Inflammatory macrophage treated with lipopolysaccharide for 4 hours (primary cell): ENCODE data around the gene RNF186.
"Not testable (repeated sequence)": the region's sequence is repeated elsewhere in the genome, so short reads cannot be mapped to it uniquely, and the experiment has no call there.

Source experiments
- DNase-seq: peaks from one replicate; pipeline ENCODE4 v3.0.0-alpha.2; 2020

The RNF186 gene, protein sequence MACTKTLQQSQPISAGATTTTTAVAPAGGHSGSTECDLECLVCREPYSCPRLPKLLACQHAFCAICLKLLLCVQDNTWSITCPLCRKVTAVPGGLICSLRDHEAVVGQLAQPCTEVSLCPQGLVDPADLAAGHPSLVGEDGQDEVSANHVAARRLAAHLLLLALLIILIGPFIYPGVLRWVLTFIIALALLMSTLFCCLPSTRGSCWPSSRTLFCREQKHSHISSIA

DNA sequence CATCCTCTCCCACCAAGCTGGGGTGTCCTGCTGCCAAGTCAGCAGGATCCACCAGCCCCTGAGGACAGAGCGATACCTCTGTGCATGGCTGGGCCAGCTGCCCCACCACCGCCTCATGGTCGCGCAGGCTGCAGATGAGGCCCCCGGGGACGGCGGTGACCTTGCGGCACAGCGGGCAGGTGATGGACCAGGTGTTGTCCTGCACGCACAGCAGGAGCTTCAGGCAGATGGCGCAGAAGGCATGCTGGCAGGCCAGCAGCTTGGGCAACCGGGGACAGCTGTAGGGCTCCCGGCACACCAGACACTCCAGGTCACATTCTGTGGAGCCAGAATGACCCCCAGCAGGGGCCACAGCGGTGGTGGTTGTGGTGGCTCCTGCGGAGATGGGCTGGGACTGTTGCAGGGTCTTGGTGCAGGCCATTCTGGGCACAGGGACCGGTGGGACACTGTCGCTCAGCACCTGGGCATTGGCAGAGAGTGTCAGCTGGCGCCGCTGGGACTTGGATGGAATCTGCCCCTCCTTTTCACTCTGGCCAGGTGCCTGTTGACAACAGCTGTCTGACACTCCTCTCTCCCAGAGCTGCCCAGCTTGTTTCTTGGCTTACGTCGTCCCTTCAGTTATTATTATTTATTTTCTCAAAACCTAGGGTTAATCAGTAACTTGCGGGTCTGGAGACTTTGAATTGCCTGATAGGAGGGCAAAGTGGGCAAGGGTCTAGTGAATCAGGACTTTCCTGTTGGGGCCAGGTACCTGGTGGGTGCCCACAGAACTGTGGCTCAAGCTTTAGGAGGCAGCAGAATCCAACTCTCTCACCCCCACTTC lies at the start of gene RNF186:
Gene RNF186, minus strand, starts transcription at position 603 of the 823 bp plus-strand sequence. Its CDS starts 182 bp downstream, at position 421.
- no peak for DNase-seq

DNA sequence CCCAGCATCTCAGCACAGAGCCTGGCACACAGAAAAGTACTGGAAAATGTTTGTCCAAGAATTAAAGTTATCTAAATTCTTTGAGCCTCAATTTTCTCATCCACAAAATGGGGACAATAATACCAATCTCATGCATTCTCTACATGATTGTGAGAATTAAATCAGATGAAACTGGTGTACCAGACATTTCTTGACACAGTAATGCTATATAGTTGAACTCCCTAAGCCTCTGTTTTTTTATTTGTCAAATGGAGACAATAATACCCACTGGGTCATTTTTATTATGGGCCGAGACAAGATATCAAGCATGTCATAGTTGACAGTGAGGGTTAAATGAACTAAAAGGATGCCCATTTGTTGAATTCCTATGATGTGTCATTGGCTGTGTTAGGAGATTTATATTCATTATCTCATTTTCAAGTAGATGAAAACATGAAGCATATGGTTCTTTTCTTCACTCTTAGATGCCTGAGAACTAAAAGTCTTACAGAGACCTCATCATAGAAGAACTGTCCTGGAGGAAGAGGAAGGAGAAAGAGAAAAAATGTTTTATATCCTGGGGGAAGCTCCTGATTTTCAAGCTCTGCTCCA lies 49.6 kb upstream of the RNF186 start:
- no peak for DNase-seq

DNA sequence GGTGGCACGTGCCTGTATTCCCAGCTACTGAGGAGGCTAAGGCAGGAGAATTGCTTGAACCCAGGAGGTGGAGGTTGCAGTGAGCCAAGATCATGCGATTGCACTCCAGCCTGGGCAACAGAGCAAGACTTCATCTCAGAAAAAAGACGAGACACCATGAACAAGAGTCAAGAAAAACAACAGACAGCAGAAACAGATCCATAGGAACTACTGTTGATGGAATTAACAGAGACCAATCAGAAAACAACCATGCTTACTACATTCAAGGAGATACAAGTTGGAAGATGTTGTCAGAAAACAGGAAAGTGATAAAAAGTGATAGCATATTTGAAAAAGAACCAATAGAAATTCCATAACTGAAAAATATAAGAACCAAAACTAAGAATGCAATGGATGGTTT lies 47.9 kb upstream of the RNF186 start:
- DNase-seq, result no peak

DNA sequence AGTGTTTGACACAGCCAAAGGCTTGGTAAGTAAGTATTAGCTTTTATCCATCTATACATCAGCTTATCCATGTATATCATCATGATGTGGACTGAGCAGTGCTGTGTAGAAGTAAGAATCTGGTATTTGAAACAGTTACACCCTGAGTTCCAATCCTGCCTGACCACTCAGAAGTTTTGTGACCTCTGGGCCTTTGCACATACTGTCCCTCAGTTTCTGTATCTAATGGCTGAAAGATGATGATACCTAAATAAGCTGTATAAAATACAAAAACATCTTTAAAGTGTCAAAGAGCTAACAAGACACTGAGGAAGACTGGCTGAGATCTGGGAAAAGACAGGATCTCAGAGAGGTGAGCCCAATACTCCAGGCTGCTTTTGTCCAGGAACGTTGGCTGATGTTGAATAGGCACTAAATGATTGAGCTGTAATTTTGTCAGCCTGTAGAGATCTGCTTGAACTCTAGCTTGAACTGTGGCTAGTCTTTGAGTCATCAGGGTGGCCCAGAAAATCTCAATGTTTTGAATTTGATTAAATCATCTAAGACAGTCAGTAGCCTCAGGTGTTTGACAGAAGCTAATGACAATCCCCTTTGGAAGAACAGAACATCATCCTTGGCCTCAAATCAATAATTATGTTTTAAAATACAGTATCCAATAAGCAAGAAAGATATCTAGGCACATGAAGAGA lies 46.9 kb upstream of the RNF186 start:
- DNase-seq, result no peak

DNA sequence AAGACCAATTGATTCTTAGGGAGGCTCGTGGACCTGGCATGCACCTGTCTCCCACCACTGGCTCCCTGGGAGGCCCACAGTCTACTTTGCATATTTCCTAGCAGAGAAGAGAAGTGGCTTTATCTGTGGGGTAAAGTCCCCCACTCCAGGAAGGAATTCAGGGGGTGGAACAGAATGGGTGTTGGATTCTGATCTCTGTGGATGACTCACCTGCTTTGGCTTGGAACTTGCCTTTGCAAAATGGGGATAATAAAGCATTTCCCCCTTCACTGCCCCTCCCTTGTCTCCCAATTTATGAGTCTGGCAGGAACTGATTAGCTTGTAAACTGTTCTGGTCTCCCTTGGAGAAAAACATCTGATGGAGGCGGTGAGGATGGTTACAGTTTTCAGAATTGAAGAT lies 46.0 kb upstream of the RNF186 start:
- DNase-seq, result no peak

DNA sequence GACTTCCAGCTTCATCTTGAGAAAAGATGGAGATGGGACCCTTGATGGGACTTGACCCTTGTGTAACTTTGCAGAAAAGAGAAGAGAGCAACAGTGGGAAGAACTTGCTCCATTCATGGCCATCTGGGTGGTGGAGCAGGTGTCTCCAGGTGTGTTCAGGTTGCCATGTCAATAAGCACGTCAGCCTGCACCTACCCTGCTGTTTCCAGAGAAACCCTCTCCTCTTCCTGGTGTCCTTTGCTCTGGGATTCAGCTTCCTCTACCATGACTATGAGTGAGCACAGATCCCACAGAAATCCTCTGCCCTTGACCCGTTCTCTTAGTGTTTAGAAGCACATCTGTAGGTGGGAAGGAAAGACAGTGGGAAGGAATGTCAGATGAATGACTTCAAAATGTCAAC lies 45.3 kb upstream of the RNF186 start:
- DNase-seq, result no peak

DNA sequence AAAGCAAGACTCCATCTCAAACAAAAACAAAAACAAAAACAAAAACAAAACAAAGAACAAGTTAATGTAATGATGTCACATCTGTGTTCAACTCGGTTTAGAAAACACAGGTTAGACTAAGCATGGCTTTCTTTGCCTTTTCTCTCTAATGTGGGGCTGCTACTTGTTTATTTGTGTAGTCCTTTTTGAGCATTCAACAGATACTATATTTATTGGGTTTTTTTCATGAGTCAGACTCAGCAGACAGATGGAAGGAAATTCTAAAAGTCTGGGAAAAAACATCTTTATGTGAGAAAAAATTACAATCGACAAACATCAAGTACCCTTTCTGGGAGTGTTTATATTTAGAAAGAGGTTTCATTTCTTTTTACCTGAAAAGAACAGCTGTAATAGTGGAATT lies 44.8 kb upstream of the RNF186 start:
- no peak for DNase-seq

DNA sequence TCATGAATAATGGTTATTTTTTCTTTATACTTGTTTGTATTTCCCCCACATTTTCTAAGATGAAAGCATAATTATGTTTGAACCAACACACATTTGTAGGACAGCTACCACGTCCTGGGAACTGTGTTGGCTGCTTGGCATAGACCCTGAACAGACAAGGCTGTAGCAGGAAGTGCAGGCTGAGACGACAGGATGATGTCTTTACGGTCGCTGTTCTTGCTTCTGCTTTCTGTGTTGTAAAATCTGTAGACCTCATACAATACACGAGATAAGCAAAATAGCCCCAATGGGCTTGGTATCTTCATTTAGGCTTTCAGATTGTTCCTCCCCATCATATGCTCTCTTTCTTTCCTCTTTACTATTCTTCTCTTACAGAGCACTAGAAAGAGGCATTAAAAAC lies 43.8 kb upstream of the RNF186 start:
- DNase-seq, result peak; percentile 6

DNA sequence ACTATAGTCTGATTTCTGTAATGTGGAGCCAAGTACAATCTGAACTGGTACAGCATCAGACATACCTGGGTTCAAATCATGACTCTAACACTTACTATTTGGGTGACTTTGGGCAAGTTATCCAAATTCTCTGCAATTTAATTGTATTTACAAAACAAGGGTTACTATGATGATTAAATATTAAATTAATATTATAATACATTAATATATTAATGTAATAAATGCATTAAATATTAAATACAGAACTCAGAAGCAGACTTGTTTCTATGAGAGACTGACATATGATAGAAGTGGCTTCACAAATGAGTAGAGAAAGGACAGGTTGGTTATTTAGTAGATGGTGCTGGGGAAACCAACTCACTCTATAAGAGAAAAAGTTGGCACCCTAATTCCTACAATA lies 39.8 kb upstream of the RNF186 start:
- no peak for DNase-seq

DNA sequence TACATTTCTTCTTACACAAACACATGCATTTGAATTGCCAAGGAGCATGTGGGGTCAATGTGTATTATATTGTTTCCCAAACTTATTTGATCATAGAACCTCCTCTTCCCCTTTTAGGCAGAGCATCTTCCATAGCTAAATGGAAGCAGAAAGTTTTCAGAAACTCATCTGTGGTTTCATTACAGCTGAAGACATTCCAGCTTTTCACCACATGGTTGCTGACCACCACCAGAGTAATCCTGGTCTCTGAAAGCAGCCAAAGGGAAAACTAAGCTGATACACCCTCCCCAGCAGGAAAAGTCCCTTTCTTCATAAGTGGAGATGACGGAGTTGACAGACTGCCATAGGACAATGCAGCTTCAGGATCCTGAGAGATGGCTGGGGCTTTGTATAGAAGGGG lies 37.0 kb upstream of the RNF186 start:
- DNase-seq, result no peak

DNA sequence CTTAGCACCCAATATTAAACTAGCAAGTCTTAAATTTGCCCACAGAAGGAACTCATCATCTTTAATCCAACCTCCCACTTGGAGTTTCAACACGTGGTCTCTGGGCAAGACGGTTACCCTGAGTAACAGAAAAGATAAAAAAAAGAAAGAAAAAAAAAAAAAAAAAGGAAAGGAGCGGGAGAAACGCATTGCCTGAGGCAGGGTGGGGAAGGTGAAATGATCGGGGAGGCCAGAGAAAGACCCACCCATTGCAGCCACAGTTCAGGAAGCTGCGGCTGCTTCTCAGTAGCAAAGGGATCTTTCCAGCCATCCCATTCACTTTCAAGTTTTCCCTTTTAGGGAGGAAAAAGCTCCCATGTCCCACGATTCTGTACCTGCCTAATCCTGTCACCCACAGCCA lies 35.1 kb upstream of the RNF186 start:
- no peak for DNase-seq

DNA sequence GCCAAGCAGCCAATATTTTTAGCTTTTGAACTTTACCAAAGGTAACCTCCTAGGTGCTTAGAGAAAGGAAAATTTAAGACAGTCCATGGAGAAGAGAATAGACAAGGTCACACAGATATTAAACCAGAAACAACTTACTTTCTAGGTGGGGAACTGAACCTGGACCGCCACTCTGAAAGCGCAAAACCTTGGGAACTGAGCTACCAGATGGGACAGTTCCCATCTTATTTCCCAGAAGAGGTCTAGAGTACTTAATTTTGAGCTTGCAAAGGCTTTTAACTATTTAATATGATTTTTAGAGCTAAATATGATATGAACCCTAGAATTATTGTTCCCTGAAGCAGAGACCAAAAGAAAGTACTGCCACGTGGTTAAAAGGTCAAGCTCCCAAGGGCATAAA lies 34.2 kb upstream of the RNF186 start:
- DNase-seq, result not testable (repeated sequence)

DNA sequence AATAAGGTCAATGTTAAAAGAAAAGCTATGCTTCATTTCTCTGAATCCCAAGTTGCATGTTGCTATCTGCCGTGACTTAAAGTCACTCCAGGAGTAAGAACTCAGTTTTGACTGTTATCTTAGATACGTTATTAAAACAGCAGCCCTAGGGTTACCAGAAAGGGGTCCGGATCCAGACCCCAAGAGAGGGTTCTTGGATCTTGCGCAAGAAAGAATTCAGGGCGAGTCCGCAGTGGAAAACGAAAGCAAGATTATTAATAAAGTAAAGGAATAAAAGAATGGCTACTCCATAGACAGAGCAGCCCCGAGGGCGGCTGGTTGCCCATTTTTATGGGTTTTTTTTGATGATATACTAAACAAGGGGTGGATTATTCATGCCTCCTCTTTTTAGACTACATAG lies 32.3 kb upstream of the RNF186 start:
- not testable (repeated sequence) for DNase-seq

DNA sequence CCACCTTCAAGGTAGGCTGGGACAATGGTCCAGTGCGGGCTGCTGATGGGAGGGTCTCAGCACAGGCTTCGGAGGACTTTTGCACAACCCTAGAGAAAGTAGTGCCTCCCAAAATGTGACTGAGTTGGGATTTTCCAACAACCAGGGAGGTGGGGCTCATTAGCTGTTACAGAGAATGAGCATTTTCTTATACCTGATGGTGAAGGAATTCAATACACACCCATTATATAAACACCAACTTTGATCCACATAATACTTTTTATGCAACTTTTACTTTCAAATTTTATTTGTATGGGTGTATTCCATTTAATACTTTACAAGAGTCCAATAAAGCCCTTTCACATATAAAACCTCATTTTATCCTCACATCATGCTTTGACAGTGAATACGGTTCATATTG lies 31.3 kb upstream of the RNF186 start:
- no peak for DNase-seq

DNA sequence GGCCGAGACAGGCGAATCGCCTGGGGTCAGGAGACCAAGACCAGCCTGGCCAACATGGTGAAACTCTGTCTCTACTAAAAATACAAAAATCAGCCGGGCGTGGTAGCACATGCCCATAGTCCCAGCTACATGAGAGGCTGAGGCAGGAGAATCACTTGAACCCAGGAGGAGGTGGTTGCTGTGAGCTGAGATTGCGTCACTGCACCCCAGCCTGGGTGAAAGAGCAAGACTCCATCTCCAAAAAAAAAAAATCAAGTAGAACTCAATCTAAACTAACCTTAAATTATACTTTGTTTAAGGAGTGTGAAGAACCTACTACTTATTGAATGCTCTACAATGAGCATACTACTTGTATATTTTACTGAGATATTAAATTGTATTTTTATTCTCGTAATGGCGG lies 30.5 kb upstream of the RNF186 start:
- DNase-seq, result no peak

DNA sequence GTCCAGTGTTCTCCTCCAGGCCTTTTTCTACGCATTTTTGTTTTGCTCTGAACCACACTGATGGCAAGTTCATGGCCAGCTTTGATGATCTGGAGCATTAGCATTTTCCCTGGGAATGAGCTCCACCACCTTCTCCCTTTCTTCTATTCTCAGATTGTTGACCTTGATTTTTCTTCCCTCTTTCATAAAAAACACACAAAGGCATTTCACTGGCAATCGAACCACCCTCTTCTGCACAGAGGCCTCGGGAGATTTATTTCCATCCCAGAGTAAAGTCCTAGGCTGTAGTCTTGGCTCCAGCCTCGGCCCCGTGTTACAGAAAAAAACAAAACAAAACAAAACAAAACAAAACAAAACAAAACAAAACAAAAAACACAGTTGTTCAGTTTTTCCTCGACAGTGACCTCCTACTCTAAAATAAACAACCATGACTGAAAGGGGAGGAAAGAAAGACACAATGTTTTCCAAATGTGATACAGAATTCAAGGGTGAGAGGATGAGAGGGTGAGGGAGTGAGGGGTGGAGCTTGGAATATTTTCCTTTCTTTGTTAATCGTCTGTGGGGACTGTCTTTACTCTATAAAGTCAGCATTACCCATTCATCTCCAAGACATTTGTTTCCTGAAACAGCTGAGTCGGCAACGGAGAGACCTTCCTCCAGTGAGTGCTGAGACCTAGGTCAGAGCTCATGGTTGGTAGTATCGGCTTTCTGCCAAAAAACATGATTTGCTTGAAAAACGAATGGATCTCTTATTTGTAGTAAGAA lies 29.8 kb upstream of the RNF186 start:
- DNase-seq, result no peak

DNA sequence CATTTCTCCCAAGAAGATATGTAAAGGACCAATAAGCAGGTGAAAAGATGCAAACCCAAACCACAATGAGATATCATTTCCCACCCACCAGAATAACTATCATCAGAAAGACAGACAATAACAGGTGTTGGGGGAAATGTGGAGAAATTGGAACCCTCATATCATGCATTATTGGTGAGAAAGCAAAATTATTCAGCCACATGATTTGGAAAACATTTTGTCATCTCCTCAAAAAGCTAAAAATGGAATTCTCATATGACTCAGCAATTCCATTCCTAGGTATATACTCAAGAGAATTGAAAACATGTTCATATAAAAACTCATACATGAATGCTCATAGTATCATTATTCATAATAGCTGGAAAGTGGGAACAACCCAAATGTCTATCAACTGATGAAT lies 25.1 kb upstream of the RNF186 start:
- DNase-seq, result no peak

DNA sequence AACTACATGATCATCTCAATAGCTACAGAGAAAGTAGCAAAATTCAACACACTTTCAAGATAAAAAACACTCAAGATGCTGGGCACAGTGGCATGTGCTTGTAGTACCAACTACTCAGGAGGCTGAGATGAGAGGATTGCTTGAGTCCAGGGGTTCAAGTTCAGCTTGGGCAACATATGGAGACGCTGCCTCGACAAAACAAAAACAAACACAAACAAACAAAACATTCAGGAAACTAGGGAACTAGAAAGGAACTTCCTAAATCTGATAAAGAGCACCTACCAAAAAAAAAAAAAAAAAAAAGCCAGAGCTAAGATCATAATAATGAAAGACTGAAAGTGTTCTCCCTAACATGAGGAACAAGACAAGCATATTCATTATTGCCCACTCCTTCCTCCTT lies 22.8 kb upstream of the RNF186 start:
- DNase-seq, result peak; percentile 33

DNA sequence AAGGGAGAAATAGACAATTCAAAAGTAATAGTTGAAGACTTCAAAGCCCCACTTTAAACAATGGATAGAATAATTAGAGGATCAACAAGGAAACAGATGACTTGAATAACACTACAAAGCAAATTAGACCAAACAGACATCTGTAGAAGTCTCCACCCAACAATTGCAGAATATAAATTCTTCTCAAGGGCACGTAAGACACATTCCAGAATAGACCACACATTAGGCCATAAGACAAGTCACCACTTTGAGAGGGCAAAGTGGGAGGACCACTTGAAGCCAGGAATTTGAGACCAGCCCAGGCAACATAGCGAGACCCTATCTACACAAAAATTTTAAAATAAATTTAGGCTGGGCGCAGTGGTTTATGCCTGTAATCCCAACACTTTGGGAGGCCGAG lies 20.5 kb upstream of the RNF186 start:
- DNase-seq, result no peak

DNA sequence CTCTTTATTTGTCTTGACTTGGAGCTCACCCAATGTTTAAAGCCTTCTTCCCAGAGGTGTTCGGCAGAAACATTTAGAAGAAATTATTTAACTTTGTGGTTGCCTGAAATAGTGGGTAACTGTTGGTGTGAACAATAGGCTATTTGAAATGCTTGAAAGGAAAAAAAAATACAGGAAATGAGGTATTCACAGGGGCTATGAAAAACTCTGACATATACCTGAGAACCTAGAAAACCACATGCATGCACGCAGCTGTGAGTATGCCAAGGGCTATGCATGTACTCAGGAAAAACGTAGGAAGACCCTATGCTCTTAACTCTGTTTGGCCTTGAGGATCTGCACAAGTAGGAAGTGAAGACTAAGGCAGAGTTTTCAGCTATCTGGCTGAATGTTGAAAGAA lies 16.4 kb upstream of the RNF186 start:
- no peak for DNase-seq

DNA sequence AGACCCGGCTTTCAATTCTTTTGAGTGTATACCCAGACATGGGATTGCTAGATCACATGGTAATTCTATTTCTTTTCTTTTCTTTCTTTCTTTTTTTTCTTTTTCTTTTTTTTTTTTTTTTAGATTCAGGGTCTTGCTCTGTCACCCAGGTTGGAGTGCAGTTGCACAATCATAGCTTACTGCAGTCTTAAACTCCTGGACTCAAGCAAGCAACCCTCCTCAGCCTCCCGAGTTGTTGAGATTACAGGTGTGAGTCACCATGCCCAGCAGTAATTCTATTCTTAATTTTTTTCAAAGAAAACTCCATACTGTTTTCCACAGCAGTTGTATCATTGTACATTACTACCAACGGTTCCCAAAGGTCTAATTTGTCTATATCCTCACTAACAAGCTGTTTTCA lies 13.5 kb upstream of the RNF186 start:
- no peak for DNase-seq

DNA sequence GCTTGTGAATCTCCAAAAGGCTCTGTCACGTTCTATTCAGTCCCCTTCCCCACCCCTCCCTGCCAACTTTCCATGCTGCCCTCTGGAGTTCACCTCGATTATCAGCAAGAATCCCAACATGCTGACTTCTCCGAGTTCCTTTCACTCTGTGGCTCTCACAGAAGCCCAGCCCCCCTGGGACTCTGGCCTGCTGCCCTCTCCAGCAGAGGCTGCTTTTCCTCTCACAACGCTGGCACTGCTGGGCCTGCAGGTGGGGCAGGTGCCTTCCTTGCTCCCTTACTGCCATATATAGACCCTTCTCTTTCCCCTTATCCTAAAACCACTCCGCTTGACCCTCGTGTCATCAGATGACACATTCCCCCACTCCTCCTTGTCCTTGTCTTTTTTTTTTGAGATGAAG lies 10.2 kb upstream of the RNF186 start:
- DNase-seq, result no peak

DNA sequence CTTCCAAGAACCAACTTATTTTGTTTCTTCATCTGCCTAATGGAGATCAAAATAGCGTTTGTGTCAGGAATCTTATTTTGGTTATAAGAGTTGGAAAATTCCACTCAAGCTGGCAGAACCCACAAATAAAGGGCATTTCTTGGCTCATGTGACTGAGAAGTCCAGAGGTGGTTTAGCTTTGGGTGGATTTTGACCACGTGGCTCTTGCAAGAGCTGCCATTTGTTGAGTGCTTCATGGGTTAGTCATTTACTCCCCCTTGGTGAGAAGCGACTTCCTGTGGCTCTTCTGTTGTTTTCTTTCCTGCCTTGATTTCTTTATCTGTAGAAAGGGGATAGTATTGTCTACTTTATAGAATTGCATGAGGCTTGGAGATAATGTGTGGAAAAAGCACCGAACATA lies 9.5 kb upstream of the RNF186 start:
- no peak for DNase-seq
